Neutrophil (primary cell): ENCODE results near the gene UBTD1.
A peak's percentile ranks its signal among the peaks of the same experiment; 100 is the strongest.
"Not testable (repeated sequence)": the region's sequence is repeated elsewhere in the genome, so short reads cannot be mapped to it uniquely, and the experiment has no call there.

Experiments used
- H3K27ac ChIP-seq: fragments of 200-600 bp; sonication (generic); 2 replicates; pipeline ENCODE4 v1.5.1; 2016; ENCODE audit warnings: mild to moderate bottlenecking, moderate library complexity
- H3K27me3 ChIP-seq: fragments of 200-600 bp; sonication (generic); 2 replicates; pipeline ENCODE4 v1.6.0; 2016; ENCODE audit warnings: mild to moderate bottlenecking
- H3K36me3 ChIP-seq: fragments of 200-600 bp; sonication (generic); 2 replicates; pipeline ENCODE4 v1.5.1; 2017
- H3K4me1 ChIP-seq, 2 experiments: fragments of 200-600 bp in 1 of 2; sonication (generic) in 1 of 2; 1 replicate in 1 of 2; 2 replicates in 1 of 2; pipeline versions ENCODE4 v1.5.1 to v1.6.1; 2013 to 2016; ENCODE audit warnings: low read depth in 1 of 2, low read length in 1 of 2, mild to moderate bottlenecking in 1 of 2, moderate library complexity in 1 of 2; ENCODE audit not compliant: control insufficient read depth in 1 of 2, insufficient read depth in 1 of 2
- H3K4me3 ChIP-seq, 2 experiments: fragments of 200-600 bp in 1 of 2; sonication (generic) in 1 of 2; 1 replicate in 1 of 2; 2 replicates in 1 of 2; pipeline ENCODE4 v1.5.1; 2013 to 2016; ENCODE audit warnings: low read depth in 1 of 2, low read length in 1 of 2, mild to moderate bottlenecking in 1 of 2, moderate library complexity in 1 of 2
- H3K9me3 ChIP-seq: fragments of 200-600 bp; sonication (generic); 2 replicates; pipeline ENCODE4 v1.5.1; 2016
- TF ChIP-seq, protein P1 (sequence below): fragments of 200-600 bp; sonication (generic); IDR thresholded peaks from 2 replicates; pipeline ENCODE4 v1.5.1; 2016; ENCODE audit warnings: antibody characterized with exemption

The UBTD1 gene

DNA sequence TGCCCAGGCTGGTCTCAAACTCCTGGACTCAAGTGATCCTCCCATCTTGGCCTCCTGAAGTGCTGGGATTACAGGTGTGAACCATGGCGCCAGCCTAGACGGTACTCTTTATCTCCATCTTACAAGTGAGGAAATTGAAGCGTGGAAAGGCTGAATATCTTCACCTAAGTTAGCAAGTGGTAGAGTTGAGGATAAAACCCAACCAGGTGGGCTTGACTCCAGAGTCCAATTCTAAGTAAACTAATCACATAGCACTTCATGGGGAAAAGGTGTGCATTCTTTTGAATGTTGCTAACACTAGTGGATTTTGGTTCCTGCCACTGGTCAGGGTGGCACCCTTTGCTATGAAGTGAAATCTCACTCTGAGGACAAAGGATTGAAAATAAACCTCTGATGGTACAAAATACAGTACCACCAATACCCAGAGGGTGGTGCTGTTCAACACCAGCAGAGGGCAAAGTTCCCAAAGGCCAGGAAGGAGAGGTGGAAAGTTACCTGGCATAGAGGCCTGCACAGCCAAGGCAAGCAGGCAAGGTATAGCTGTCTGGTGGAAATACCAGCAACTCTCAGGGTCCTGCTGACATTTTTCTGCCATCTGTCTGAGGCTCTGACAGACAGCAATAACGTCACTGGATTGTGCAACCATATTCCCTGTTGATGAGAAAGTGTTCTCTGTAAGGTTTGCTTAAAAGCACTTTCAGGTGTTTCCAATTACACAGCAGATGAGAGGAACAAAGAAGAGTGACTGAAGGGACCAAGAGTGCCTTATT, 35.2 kb upstream of the UBTD1 start:
- peak overlapping the region; percentile 68 for H3K27ac ChIP-seq
- peaks cover 0 to 10% of the 10 kb centered on the region in 2 experiments for H3K4me1 ChIP-seq
- H3K27me3 ChIP-seq: no peaks in the 10 kb centered on the region
- H3K4me3 ChIP-seq: no peak overlapping the region
- H3K9me3 ChIP-seq: no peaks in the 10 kb centered on the region
- H3K36me3 ChIP-seq: peaks cover 80% of the 10 kb centered on the region
- TF ChIP-seq, protein P1, sequence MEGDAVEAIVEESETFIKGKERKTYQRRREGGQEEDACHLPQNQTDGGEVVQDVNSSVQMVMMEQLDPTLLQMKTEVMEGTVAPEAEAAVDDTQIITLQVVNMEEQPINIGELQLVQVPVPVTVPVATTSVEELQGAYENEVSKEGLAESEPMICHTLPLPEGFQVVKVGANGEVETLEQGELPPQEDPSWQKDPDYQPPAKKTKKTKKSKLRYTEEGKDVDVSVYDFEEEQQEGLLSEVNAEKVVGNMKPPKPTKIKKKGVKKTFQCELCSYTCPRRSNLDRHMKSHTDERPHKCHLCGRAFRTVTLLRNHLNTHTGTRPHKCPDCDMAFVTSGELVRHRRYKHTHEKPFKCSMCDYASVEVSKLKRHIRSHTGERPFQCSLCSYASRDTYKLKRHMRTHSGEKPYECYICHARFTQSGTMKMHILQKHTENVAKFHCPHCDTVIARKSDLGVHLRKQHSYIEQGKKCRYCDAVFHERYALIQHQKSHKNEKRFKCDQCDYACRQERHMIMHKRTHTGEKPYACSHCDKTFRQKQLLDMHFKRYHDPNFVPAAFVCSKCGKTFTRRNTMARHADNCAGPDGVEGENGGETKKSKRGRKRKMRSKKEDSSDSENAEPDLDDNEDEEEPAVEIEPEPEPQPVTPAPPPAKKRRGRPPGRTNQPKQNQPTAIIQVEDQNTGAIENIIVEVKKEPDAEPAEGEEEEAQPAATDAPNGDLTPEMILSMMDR: peak; percentile 82

GRCh38 chr10:97464226-97464625, 34.5 kb upstream of the UBTD1 start:
- Histone ChIP-seq H3K36me3 (peaks cover 80% of the 10 kb centered on the region), H3K4me1 (peaks cover 0 to 10% of the 10 kb centered on the region in 2 experiments), H3K27me3 (no peaks in the 10 kb centered on the region), H3K9me3 (no peaks in the 10 kb centered on the region), H3K4me3 (no peak overlapping the region), H3K27ac (peak overlapping the region; percentile 68)
- TF ChIP-seq, protein P1: no peak

DNA sequence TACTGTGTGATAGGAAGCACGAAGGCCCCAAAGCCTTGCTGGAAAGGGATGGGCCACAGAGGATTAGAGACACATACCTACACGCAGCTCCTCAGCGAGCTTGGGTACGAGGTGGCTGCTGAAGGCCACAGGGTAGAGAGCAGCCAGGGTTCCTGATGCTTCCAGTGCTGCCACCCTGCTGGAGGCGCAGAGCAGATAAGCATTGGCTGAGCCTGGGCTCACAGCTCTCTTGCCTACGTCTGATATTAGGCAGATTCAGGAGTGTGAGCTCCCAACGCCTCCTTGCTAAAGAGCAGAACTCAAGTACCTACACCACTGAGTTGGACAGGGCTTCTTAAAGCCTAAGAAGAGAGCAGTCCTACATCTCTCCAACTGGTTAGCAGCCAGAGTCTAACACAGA, 32.7 kb upstream of the UBTD1 start:
- Histone ChIP-seq H3K36me3 (peaks cover 80% of the 10 kb centered on the region), H3K4me1 (peaks cover 0 to 10% of the 10 kb centered on the region in 2 experiments), H3K9me3 (no peaks in the 10 kb centered on the region), H3K4me3 (no peak overlapping the region), H3K27ac (no peak overlapping the region), H3K27me3 (no peaks in the 10 kb centered on the region)
- TF ChIP-seq, protein P1: no peak

- no peaks in the 10 kb centered on the region for H3K27me3 ChIP-seq
- peaks cover 0 to 10% of the 10 kb centered on the region in 2 experiments for H3K4me1 ChIP-seq
- TF ChIP-seq, protein P1: no peak
- H3K27ac ChIP-seq: no peak overlapping the region
- no peak overlapping the region for H3K4me3 ChIP-seq
- H3K36me3 ChIP-seq: peaks cover 77% of the 10 kb centered on the region
- no peaks in the 10 kb centered on the region for H3K9me3 ChIP-seq
Measured at GRCh38 chr10:97466755-97467154, 32.0 kb upstream of the UBTD1 start.

DNA sequence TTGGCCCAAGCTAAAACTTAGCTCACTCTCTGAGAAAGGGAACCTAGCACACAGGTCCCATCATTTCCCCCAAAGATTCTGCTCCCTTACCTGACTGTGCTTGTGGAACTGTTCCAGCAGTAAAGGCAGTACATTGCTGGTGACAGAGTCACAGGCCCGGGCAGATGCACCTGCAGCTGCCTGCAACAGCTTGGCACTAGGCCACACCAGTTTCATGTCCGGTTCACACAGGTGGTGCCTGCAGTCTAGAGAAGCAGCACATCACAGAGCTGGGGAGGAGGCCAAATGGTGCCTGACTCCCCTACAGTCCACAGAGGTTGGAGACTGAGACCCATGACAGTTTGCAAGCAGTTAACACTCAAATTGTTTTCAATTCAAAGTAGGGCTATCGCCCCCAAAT, 30.6 kb upstream of the UBTD1 start:
- H3K27ac ChIP-seq: no peak overlapping the region

DNA sequence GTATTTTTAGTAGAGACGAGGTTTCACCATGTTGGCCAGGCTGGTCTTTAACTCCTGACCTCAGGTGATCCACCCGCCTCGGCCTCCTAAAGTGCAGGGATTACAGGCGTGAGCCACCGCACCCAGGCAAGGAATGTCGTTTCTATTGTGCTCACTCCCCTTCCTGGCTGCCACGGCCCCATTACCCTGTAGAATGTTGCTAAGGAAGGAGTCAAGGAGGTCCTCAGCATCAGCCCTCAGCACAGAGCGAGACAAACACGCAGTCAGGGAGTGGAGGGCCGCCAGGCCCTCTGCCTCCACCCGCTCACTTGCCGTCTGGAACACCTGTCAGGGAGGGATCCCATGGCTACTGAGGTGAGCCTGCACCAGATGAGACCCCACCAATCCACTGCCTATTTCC, 29.9 kb upstream of the UBTD1 start:
- not testable (repeated sequence) for H3K27me3 ChIP-seq, H3K27ac ChIP-seq, H3K4me3 ChIP-seq, H3K9me3 ChIP-seq, H3K4me1 ChIP-seq
- H3K36me3 ChIP-seq: peaks cover 75% of the 10 kb centered on the region

More for the DNA sequence above, 30.6 kb upstream of the UBTD1 start:
- Histone ChIP-seq H3K36me3 (peaks cover 69% of the 10 kb centered on the region), H3K27me3 (no peaks in the 10 kb centered on the region), H3K4me1 (peaks cover 0 to 10% of the 10 kb centered on the region in 2 experiments), H3K4me3 (no peak overlapping the region), H3K9me3 (no peaks in the 10 kb centered on the region)
- TF ChIP-seq, protein P1: no peak
